Measurements from ENCODE around the gene ARRB1. TPM values are rescaled to one million over a fixed set of nuclear protein-coding genes. Genes with fewer than 3 reads are reported as not detected.

The ARRB1 gene
- total and polyA plus RNA-seq, 4 donors, result 5.8 to 76.1 (median 21.0) TPM

DNA sequence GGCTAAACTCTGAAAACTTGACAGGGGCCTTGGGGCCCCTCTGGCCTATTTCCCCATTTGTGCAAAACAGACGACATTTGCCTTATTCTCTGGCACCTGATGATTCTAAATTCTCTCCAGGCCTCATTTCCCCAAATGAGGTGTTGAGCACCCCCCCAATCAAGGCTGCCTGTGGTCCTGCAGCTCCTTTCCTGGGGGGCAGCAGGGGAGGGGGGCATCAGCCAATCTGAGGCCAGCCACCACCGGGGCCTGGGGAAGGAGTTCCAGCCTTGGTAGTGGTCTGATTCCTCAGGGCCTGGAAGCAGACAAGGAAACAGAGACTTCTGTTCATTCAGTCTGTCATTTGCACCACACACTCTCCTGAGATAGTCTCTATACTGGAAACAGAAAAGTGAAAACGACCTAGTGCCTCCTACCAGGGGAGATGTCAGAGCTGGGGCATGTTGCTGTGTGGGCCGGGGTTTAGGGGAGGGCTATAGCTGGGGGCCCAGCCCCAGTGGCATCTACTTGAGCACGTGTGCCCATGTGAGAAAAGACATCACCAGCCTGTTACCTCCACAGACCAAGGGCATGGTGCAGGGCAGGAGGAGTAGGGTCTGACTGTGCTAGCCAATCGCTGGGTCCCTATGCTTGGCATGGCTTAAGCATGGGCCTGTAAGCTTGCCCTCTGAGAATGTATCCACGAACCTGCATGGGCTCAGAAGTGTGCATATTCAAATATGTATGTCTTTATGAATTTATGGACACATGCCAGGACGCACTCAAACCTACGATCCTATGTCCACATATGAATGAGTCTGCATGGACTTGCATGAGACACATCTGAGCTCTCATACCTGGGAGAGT, 112.6 kb downstream of the ARRB1 start:
- 82 to 83% methylated on average over 9 of the region's 9 CpGs for WGBS, 2 donors
- no peak overlapping the region for H3K27ac ChIP-seq (ENCODE audit: low read depth in 1 of 2, low read length in 2 of 2)
- DNase-seq (no peak), ATAC-seq (ENCODE audit: low FRiP score) (no peak)
- H3K9me3 ChIP-seq (ENCODE audit: control insufficient read depth, low read length), result no peaks in the 10 kb centered on the region
- peaks cover 0 to 2% of the 10 kb centered on the region in 2 donors for H3K27me3 ChIP-seq (ENCODE audit: control insufficient read depth in 1 of 2, insufficient read depth in 2 of 2, low read length in 1 of 2)
- no peaks in the 10 kb centered on the region for H3K36me3 ChIP-seq (ENCODE audit: control insufficient read depth in 1 of 2, insufficient read depth in 2 of 2, low read length in 1 of 2)
- no peak overlapping the region for H3K4me3 ChIP-seq (ENCODE audit: low read length in 2 of 2)
- intact Hi-C loops (cut with DNase I), result no loop called here
- no peaks in the 10 kb centered on the region for H3K4me1 ChIP-seq (ENCODE audit: control insufficient read depth in 1 of 2, insufficient read depth in 2 of 2, low read length in 2 of 2)

DNA sequence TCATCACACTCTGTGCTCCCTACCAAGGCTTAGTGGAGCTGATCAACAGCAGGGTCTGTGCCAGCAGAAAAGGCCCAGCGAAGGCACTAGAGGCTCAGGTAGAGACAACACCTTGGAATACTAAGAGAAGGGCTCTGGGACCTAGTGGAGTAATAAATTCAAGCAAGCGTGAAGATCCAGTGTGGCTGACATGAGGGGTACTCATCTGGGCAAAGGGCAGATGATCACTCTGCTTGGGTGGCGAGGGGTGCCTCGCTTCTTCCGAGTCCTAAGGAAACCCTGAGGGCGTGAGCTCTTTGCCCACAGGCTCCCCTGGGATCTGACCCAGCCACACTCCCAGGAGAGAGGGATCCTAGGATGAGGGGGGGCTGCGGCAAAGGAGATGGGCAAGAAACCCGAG, 114.4 kb downstream of the ARRB1 start:
- Histone ChIP-seq H3K9me3 (ENCODE audit: control insufficient read depth, low read length) (no peaks in the 10 kb centered on the region), H3K4me1 (ENCODE audit: control insufficient read depth in 1 of 2, insufficient read depth in 2 of 2, low read length in 2 of 2) (no peaks in the 10 kb centered on the region), H3K36me3 (ENCODE audit: control insufficient read depth in 1 of 2, insufficient read depth in 2 of 2, low read length in 1 of 2) (no peaks in the 10 kb centered on the region), H3K27me3 (ENCODE audit: control insufficient read depth in 1 of 2, insufficient read depth in 2 of 2, low read length in 1 of 2) (peaks cover 0 to 2% of the 10 kb centered on the region in 2 donors), H3K4me3 (ENCODE audit: low read length in 2 of 2) (no peak overlapping the region), H3K27ac (ENCODE audit: low read depth in 1 of 2, low read length in 2 of 2) (no peak overlapping the region)
- intact Hi-C loops (cut with DNase I), result no loop called here
- ATAC-seq (ENCODE audit: low FRiP score) (no peak), DNase-seq (no peak)
- WGBS, 2 donors, result 79 to 80% methylated on average over 8 of the region's 8 CpGs

DNA sequence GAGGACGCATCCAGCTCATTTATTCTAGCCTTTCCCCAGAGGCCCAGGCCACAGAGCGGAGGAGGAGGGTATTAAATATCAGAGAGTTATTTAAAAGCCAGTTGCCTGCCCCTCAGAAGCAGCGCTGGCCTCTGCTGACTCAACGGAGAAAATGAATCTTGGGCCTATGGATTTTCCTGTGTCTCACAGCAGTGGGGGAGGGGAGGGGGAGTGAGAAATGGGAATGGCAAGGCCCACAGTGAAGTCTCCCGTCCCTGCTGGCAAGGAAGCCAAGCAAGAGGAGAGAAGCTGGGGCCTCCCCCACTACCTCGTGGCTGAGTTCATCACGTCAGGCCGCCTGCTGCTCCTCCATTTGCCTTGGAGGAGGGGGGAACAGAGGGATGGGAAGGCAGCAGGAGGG, 115.4 kb downstream of the ARRB1 start:
- 25 to 34% methylated on average over 8 of the region's 8 CpGs for WGBS, 2 donors
- intact Hi-C loops (cut with DNase I), result no loop called here
- Histone ChIP-seq H3K27ac (ENCODE audit: low read depth in 1 of 2, low read length in 2 of 2) (no peak overlapping the region), H3K36me3 (ENCODE audit: control insufficient read depth in 1 of 2, insufficient read depth in 2 of 2, low read length in 1 of 2) (no peaks in the 10 kb centered on the region), H3K9me3 (ENCODE audit: control insufficient read depth, low read length) (no peaks in the 10 kb centered on the region), H3K4me1 (ENCODE audit: control insufficient read depth in 1 of 2, insufficient read depth in 2 of 2, low read length in 2 of 2) (no peaks in the 10 kb centered on the region), H3K4me3 (ENCODE audit: low read length in 2 of 2) (no peak overlapping the region), H3K27me3 (ENCODE audit: control insufficient read depth in 1 of 2, insufficient read depth in 2 of 2, low read length in 1 of 2) (peaks cover 0 to 2% of the 10 kb centered on the region in 2 donors)
- ATAC-seq (ENCODE audit: low FRiP score) (no peak), DNase-seq (no peak)

- ATAC-seq (ENCODE audit: low FRiP score) (no peak), DNase-seq (no peak)
- Histone ChIP-seq H3K9me3 (ENCODE audit: control insufficient read depth, low read length) (no peaks in the 10 kb centered on the region), H3K4me3 (ENCODE audit: low read length in 2 of 2) (no peak overlapping the region), H3K4me1 (ENCODE audit: control insufficient read depth in 1 of 2, insufficient read depth in 2 of 2, low read length in 2 of 2) (no peaks in the 10 kb centered on the region), H3K27me3 (ENCODE audit: control insufficient read depth in 1 of 2, insufficient read depth in 2 of 2, low read length in 1 of 2) (peaks cover 0 to 2% of the 10 kb centered on the region in 2 donors), H3K27ac (ENCODE audit: low read depth in 1 of 2, low read length in 2 of 2) (no peak overlapping the region), H3K36me3 (ENCODE audit: control insufficient read depth in 1 of 2, insufficient read depth in 2 of 2, low read length in 1 of 2) (no peaks in the 10 kb centered on the region)
- intact Hi-C loops (cut with DNase I), result no loop called here
- 44 to 47% methylated on average over 3 of the region's 3 CpGs for WGBS, 2 donors
Observed at GRCh38 chr11:75233754-75234172, 117.7 kb downstream of the ARRB1 start.

DNA sequence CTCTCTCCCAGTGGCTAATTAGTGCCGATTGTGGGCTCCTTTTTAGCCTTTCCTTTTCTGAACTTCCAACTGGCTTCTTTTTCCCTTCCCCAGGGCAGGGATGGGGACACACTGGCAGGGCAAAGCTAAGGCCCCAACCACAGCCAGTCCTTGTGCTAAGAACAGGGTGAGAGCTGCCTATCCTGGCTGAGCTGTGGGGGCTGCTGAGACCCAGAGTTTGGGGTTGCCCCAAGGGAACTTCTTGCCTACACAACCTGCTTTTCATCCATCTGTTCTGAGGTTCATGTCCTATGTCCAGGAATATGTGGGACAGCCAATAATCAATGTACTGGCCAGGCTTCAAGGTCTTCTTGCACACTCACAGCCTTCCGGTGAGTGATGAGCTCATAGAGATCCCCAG, 120.8 kb downstream of the ARRB1 start:
- H3K9me3 ChIP-seq (ENCODE audit: control insufficient read depth, low read length), result no peaks in the 10 kb centered on the region
- ATAC-seq (ENCODE audit: low FRiP score), result no peak
- intact Hi-C loops (cut with DNase I), result no loop called here
- H3K4me3 ChIP-seq (ENCODE audit: low read length in 2 of 2), result no peak overlapping the region
- peaks cover 0 to 2% of the 10 kb centered on the region in 2 donors for H3K27me3 ChIP-seq (ENCODE audit: control insufficient read depth in 1 of 2, insufficient read depth in 2 of 2, low read length in 1 of 2)
- H3K36me3 ChIP-seq (ENCODE audit: control insufficient read depth in 1 of 2, insufficient read depth in 2 of 2, low read length in 1 of 2), result no peaks in the 10 kb centered on the region
- H3K27ac ChIP-seq (ENCODE audit: low read depth in 1 of 2, low read length in 2 of 2), result no peak overlapping the region
- DNase-seq, result no peak
- H3K4me1 ChIP-seq (ENCODE audit: control insufficient read depth in 1 of 2, insufficient read depth in 2 of 2, low read length in 2 of 2), result no peaks in the 10 kb centered on the region
- WGBS, 2 donors, result 68 to 74% methylated on average over 2 of the region's 2 CpGs

DNA sequence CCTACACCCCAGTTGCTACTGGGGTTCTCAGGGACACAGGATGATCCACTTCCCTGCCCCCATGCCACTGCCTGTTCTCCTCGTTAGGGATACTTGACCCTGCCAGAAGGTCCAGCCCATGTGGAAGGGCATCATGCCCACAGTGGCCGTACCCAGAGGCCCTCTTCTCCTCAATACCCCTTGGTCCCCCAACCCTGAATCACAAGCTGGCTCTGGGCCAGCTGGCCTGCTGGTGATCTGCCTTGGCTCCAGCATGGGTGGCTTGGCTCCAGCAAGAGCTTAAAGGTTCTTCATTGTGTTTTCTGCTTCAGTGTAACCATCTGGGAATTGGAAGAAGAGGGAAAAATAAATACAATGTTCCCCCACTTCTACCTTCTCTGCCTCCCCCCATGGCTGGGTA, 122.0 kb downstream of the ARRB1 start:
- intact Hi-C loops (cut with DNase I), result no loop called here
- Histone ChIP-seq H3K27me3 (ENCODE audit: control insufficient read depth in 1 of 2, insufficient read depth in 2 of 2, low read length in 1 of 2) (no peaks in the 10 kb centered on the region), H3K27ac (ENCODE audit: low read depth in 1 of 2, low read length in 2 of 2) (no peak overlapping the region), H3K4me3 (ENCODE audit: low read length in 2 of 2) (no peak overlapping the region), H3K9me3 (ENCODE audit: control insufficient read depth, low read length) (no peaks in the 10 kb centered on the region), H3K36me3 (ENCODE audit: control insufficient read depth in 1 of 2, insufficient read depth in 2 of 2, low read length in 1 of 2) (no peaks in the 10 kb centered on the region), H3K4me1 (ENCODE audit: control insufficient read depth in 1 of 2, insufficient read depth in 2 of 2, low read length in 2 of 2) (no peaks in the 10 kb centered on the region)
- 68 to 74% methylated on average over 2 of the region's 2 CpGs for WGBS, 2 donors
- DNase-seq, result no peak
- ATAC-seq (ENCODE audit: low FRiP score), result no peak

DNA sequence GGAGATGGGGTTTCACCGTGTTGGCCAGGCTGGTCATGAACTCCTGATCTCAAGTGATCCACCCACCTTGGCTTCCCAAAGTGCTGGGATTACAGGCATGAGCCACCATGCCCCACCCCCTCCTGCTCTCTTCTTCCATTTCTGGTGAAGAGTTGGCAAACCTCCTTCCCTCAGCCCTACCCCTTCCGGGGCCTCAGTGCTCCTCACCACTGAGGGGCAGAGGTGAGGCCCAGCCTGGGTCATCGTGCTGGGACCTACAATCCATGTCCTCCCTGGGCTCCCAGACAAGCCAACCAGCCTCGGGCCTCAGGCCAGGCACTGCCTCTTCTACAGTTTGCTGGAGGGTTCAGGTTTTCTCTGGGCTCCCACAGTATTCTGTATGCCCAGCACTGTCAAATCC, 125.7 kb downstream of the ARRB1 start:
- no peak for ATAC-seq (ENCODE audit: low FRiP score)
- Histone ChIP-seq H3K9me3 (ENCODE audit: control insufficient read depth, low read length) (no peaks in the 10 kb centered on the region), H3K27ac (ENCODE audit: low read depth in 1 of 2, low read length in 2 of 2) (no peak overlapping the region), H3K4me1 (ENCODE audit: control insufficient read depth in 1 of 2, insufficient read depth in 2 of 2, low read length in 2 of 2) (no peaks in the 10 kb centered on the region), H3K27me3 (ENCODE audit: control insufficient read depth in 1 of 2, insufficient read depth in 2 of 2, low read length in 1 of 2) (no peaks in the 10 kb centered on the region), H3K36me3 (ENCODE audit: control insufficient read depth in 1 of 2, insufficient read depth in 2 of 2, low read length in 1 of 2) (no peaks in the 10 kb centered on the region), H3K4me3 (ENCODE audit: low read length in 2 of 2) (no peak overlapping the region)
- no peak for DNase-seq
- intact Hi-C loops (cut with DNase I), result no loop called here
- 50 to 65% methylated on average over 4 of the region's 4 CpGs for WGBS, 2 donors

DNA sequence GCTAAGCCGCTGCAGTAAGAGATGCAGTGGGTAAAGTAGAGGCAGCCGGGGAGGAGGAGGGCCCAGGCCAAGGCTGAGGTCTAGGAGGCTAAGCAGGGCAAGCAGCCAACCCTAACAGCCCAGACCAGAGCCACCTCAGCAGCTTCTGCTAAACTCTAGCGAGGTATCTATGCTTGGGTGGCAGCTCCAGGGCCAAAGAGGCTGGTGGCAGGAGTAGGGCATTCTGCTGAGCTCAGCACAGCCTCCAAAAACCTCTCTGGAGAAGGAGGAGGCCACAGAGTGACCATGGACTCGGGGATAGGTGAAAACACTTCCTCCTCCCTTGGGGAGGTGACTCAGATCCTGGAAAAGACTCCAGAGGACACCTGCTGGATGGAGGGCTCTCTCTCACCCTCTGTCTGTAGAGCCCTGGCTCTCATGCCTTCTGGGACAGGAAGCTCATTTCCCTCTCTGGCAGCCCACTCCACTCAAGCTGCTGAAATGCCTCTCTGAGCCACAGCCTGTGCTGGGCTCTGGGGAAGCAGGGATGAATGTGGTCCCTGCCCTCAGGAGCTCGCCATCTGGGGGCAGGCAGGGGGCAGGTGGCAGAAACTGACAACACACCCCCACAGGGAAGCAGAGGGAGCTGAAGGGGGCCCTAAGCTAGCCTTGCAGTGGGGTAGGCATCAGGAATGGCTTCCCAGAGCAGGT, 127.4 kb downstream of the ARRB1 start:
- WGBS, 2 donors, result 39 to 46% methylated on average over 5 of the region's 5 CpGs
- no peak overlapping the region for H3K4me3 ChIP-seq (ENCODE audit: low read length in 2 of 2)
- no peak for ATAC-seq (ENCODE audit: low FRiP score)
- no peaks in the 10 kb centered on the region for H3K9me3 ChIP-seq (ENCODE audit: control insufficient read depth, low read length)
- no peaks in the 10 kb centered on the region for H3K4me1 ChIP-seq (ENCODE audit: control insufficient read depth in 1 of 2, insufficient read depth in 2 of 2, low read length in 2 of 2)
- no peaks in the 10 kb centered on the region for H3K27me3 ChIP-seq (ENCODE audit: control insufficient read depth in 1 of 2, insufficient read depth in 2 of 2, low read length in 1 of 2)
- H3K36me3 ChIP-seq (ENCODE audit: control insufficient read depth in 1 of 2, insufficient read depth in 2 of 2, low read length in 1 of 2), result no peaks in the 10 kb centered on the region
- intact Hi-C loops (cut with DNase I), result no loop called here
- no peak overlapping the region for H3K27ac ChIP-seq (ENCODE audit: low read depth in 1 of 2, low read length in 2 of 2)
- peak in 1 of 2 donors; percentile 43 for DNase-seq

DNA sequence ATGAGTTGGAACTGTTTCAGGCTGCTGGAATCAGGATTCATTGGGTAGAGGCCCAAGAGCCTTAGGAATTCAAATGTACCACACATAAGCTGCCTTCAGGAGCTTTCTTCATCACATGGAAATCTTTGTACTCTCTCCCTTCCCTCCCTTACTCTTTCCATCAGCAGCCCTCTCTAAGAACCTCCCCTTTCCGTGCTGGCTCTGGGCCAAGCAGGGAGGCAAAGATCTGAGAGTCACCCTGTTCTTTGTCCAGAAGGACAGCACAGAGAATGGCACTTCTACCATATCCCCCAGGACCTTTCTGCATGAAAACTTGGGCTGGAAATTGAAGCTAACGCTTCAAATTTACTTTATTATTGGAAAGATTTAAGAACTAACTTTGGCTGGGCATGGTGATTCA, 131.6 kb downstream of the ARRB1 start:
- Histone ChIP-seq H3K27ac (ENCODE audit: low read depth in 1 of 2, low read length in 2 of 2) (no peak overlapping the region), H3K27me3 (ENCODE audit: control insufficient read depth in 1 of 2, insufficient read depth in 2 of 2, low read length in 1 of 2) (no peaks in the 10 kb centered on the region), H3K36me3 (ENCODE audit: control insufficient read depth in 1 of 2, insufficient read depth in 2 of 2, low read length in 1 of 2) (no peaks in the 10 kb centered on the region), H3K4me3 (ENCODE audit: low read length in 2 of 2) (no peak overlapping the region), H3K4me1 (ENCODE audit: control insufficient read depth in 1 of 2, insufficient read depth in 2 of 2, low read length in 2 of 2) (no peaks in the 10 kb centered on the region), H3K9me3 (ENCODE audit: control insufficient read depth, low read length) (no peaks in the 10 kb centered on the region)
- intact Hi-C loops (cut with DNase I), result no loop called here
- ATAC-seq (ENCODE audit: low FRiP score) (no peak), DNase-seq (peak in 1 of 2 donors; percentile 19)
- 41 to 48% methylated on average over 2 of the region's 2 CpGs for WGBS, 2 donors
